ENCODE measurements around the gene SPAG4. TPM values are rescaled to one million over a fixed set of nuclear protein-coding genes. Genes with fewer than 3 reads are reported as not detected.

Gene SPAG4
- total RNA-seq, 1 donor from 2014 or later, result 5.0 TPM

DNA sequence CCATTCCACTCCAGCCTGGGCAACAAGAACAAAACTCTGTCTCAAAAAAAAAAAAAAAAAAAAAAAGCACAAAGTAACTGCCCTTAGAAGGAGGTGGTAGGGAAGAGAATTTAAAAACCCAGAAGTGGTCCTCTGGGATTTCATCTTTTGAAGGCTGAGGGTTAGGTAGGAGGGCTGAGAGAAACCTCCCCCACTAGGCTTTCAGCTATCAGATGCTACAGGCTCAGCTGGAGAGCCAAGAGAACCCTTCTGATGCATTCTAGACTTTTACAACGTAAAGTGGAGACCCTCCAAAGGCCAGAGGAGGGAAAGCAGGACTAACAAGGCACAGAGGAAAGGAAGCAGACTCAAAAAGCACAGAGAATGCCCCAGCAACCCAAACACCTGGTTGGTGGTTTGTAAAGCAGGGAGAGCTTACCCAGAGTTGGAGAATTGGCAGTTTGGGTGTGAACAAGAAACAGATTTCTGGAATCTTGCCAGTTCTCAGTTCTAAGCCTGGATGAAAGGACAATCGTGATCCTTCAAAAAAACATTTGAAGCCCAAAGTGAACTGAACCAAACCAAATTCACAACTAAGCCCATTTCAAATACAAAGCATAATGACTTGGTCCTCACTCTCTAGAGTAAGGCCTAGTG is 23.2 kb upstream of the SPAG4 start:
- H3K27me3 Mint-ChIP-seq (ENCODE audit: unreplicated experiment), result no peaks in the 10 kb centered on the region
- no peak overlapping the region for H3K4me3 Mint-ChIP-seq (ENCODE audit: unreplicated experiment)
- TF ChIP-seq, protein P1, sequence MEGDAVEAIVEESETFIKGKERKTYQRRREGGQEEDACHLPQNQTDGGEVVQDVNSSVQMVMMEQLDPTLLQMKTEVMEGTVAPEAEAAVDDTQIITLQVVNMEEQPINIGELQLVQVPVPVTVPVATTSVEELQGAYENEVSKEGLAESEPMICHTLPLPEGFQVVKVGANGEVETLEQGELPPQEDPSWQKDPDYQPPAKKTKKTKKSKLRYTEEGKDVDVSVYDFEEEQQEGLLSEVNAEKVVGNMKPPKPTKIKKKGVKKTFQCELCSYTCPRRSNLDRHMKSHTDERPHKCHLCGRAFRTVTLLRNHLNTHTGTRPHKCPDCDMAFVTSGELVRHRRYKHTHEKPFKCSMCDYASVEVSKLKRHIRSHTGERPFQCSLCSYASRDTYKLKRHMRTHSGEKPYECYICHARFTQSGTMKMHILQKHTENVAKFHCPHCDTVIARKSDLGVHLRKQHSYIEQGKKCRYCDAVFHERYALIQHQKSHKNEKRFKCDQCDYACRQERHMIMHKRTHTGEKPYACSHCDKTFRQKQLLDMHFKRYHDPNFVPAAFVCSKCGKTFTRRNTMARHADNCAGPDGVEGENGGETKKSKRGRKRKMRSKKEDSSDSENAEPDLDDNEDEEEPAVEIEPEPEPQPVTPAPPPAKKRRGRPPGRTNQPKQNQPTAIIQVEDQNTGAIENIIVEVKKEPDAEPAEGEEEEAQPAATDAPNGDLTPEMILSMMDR (IDR thresholded peaks at IDR 0.05; ENCODE audit: partially characterized antibody, unreplicated experiment), result no peak
- no peak overlapping the region for H3K27ac Mint-ChIP-seq (ENCODE audit: unreplicated experiment)
- no peak for DNase-seq
- H3K4me1 Mint-ChIP-seq (ENCODE audit: low read depth, unreplicated experiment), result no peaks in the 10 kb centered on the region
- no peaks in the 10 kb centered on the region for H3K36me3 Mint-ChIP-seq (ENCODE audit: unreplicated experiment)
- peaks cover 2% of the 10 kb centered on the region for H3K9me3 Mint-ChIP-seq (ENCODE audit: unreplicated experiment)

DNA sequence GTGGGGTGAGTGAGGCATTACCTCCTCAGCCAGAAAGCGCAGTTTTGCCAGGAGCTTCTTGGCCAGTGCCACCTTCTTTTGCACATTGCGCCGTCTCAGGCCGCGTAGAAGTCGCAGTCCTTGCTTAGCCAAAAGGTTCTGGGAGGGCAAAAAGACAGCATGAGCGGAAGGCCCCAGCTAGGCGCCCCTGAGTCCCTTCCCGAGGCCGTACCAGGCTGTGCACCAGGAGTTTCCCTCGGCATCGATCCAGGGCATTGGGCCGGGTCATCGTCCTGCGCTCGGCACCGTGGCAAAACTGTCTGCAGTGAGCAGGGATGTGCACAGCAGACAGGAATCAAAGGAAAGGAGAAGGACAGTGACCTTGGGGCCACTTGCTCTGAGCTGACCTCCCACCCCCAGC is 20.2 kb upstream of the SPAG4 start:
- no peaks in the 10 kb centered on the region for H3K36me3 Mint-ChIP-seq (ENCODE audit: unreplicated experiment)
- no peak for DNase-seq
- no peak overlapping the region for H3K4me3 Mint-ChIP-seq (ENCODE audit: unreplicated experiment)
- no peak overlapping the region for H3K27ac Mint-ChIP-seq (ENCODE audit: unreplicated experiment)
- peaks cover 4% of the 10 kb centered on the region for H3K4me1 Mint-ChIP-seq (ENCODE audit: low read depth, unreplicated experiment)
- H3K9me3 Mint-ChIP-seq (ENCODE audit: unreplicated experiment), result peaks cover 8% of the 10 kb centered on the region
- TF ChIP-seq, protein P1 (IDR thresholded peaks at IDR 0.05; ENCODE audit: partially characterized antibody, unreplicated experiment), result no peak
- H3K27me3 Mint-ChIP-seq (ENCODE audit: unreplicated experiment), result peaks cover 2% of the 10 kb centered on the region

DNA sequence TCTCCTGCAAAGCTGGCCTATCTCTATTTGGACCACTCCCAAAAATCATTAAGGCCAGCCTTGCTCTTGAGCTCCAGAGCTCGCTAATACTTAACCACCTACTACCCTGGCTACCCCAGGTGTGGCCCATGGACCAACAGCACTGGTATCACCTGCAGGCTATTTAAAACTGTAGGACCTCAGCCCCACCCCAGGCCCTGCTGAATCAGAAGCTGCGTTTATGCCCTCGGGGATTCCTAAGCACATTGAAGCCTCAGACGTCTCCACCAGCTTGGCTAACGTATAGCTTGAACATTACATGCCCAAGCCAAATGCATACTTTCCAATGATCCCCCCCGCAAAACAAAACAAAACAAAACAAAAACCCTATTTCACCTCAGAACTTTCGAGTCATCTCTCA is 19.7 kb upstream of the SPAG4 start:
- Mint-ChIP-seq H3K27ac (ENCODE audit: unreplicated experiment) (no peak overlapping the region), H3K4me1 (ENCODE audit: low read depth, unreplicated experiment) (peaks cover 4% of the 10 kb centered on the region), H3K4me3 (ENCODE audit: unreplicated experiment) (no peak overlapping the region), H3K9me3 (ENCODE audit: unreplicated experiment) (peaks cover 8% of the 10 kb centered on the region), H3K36me3 (ENCODE audit: unreplicated experiment) (no peaks in the 10 kb centered on the region), H3K27me3 (ENCODE audit: unreplicated experiment) (peaks cover 2% of the 10 kb centered on the region)
- DNase-seq, result no peak
- TF ChIP-seq, protein P1 (IDR thresholded peaks at IDR 0.05; ENCODE audit: partially characterized antibody, unreplicated experiment), result no peak

DNA sequence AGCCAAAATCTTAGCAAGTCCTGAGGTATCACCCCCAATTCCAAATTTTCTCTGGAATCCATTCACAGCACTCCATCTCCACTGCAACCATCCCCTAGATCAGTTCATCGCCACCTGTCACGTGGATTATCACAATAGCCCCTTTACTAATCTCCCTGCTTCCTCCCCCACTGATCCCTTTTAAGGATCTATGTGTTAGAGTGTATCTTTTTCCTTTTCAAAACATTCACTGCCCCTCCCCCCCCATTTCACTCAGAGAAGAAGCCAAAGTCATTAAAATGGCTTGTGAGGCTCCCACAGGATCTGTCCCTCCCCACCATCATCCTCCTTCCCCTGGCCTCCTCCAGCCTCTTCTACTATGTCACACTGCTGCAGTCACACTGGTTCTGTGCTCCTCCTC is 18.4 kb upstream of the SPAG4 start:
- Mint-ChIP-seq H3K4me1 (ENCODE audit: low read depth, unreplicated experiment) (peaks cover 4% of the 10 kb centered on the region), H3K27ac (ENCODE audit: unreplicated experiment) (no peak overlapping the region), H3K4me3 (ENCODE audit: unreplicated experiment) (no peak overlapping the region), H3K27me3 (ENCODE audit: unreplicated experiment) (peaks cover 9% of the 10 kb centered on the region), H3K36me3 (ENCODE audit: unreplicated experiment) (no peaks in the 10 kb centered on the region), H3K9me3 (ENCODE audit: unreplicated experiment) (peaks cover 9% of the 10 kb centered on the region)
- no peak for DNase-seq
- TF ChIP-seq, protein P1 (IDR thresholded peaks at IDR 0.05; ENCODE audit: partially characterized antibody, unreplicated experiment), result no peak

DNA sequence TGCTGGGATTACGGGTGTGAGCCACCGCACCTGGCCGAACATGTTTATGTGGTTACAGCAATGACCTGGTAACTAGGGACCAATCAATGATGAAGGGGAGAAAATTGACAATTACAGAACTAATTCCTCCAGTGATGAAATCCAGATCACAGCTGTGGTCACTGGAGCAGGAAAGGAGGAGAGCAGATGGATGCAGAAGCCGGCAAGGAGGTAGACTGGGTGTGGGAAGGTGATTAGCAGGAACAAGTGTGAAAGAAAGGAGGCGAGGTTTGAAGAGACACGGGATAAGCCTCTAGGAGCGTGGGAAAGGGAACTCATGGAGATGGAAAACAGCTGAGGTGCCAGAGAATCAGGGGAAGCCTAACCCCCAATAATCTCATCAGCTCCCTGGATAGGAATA is 17.2 kb upstream of the SPAG4 start:
- Mint-ChIP-seq H3K27me3 (ENCODE audit: unreplicated experiment) (peaks cover 14% of the 10 kb centered on the region), H3K9me3 (ENCODE audit: unreplicated experiment) (peaks cover 11% of the 10 kb centered on the region), H3K4me3 (ENCODE audit: unreplicated experiment) (no peak overlapping the region)

More for the DNA sequence above, 17.2 kb upstream of the SPAG4 start:
- Mint-ChIP-seq H3K27ac (ENCODE audit: unreplicated experiment) (no peak overlapping the region), H3K36me3 (ENCODE audit: unreplicated experiment) (no peaks in the 10 kb centered on the region), H3K4me1 (ENCODE audit: low read depth, unreplicated experiment) (peaks cover 4% of the 10 kb centered on the region)
- DNase-seq, result no peak
- TF ChIP-seq, protein P1 (IDR thresholded peaks at IDR 0.05; ENCODE audit: partially characterized antibody, unreplicated experiment), result no peak

All from glutamatergic neuron (in vitro differentiated cells).